NCI-H2196 treated with DMSO at 0.1 percent for 48 hours (cell line): ENCODE measurements around the gene AGAP1.
A peak's percentile ranks its signal among the peaks of the same experiment; 100 is the strongest.

Experiments used
- DNase-seq: peaks from one replicate; lab custom pipeline; 2025; ENCODE audit not compliant: unreplicated experiment; lab: John Stamatoyannopoulos, UW

Gene AGAP1

DNA sequence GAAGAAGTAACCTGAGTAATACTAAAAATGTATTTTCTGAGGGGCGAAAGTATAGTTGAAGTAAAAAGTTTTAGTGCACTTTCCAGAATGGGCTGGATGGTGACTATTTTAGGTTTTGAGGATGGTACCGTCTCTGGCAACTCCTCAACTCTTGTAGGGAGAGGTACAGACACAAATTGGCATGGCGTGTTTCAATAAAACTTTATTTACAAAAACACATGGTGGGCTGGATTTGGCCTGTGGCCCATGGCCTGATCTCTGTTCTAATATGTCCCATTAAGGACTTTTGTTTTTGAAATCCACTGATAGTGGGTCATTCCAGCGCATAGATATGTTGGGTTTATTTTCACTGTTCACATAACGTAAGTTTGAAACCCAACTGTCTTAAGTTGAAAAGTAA lies 132.8 kb downstream of the AGAP1 start:
- DNase-seq = no peak

GRCh38 chr2:235627682-235628081 lies 133.8 kb downstream of the AGAP1 start:
- DNase-seq = no peak

DNA sequence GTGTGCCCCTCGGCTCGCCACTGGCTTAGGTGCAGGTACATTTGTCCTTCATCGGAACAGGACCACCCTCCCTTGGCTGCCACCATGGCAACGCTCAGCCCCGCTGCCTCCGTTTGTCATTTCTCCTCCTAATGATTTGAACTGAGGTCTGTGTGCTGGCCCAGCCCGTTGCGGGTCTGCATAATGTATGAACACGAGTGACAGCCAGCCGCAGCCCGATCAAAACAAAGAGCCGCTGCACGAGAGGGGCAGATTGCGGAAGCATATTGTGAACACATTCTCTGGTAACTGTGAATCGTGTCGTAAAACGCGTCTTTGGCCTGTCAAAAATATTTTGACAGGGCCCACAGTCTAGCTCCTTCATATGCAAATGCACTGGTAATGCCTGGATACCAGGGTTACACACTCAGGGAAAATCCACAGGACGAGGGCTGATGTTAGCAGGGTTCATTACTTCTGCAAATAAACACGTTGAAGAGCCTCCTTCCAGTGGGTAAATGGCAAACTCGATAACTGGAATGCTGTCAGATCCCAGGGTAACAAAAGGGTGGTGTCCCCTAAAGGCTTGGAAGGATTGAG lies 137.0 kb downstream of the AGAP1 start:
- no peak for DNase-seq

GRCh38 chr2:235634435-235635158 lies 140.8 kb downstream of the AGAP1 start:
- DNase-seq = no peak

DNA sequence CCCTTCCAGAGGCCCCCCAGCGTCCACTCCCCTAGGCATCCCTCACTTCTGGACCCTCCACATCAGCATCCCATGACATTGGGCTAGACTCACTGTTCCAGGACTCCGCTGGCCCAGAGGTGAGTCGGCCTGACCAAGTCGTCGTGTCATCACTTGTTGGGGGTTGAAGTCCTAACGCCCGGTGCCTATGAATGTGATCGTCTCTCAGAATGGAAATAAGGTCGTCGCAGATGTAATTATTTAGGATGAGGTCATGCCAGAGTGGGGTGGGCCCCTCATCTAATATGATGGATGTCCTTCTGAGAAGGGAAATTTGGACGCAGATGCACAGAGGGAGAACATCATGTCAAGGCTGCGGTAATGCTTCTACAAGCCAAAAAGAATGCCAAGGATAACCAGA lies 142.7 kb downstream of the AGAP1 start:
- no peak for DNase-seq

DNA sequence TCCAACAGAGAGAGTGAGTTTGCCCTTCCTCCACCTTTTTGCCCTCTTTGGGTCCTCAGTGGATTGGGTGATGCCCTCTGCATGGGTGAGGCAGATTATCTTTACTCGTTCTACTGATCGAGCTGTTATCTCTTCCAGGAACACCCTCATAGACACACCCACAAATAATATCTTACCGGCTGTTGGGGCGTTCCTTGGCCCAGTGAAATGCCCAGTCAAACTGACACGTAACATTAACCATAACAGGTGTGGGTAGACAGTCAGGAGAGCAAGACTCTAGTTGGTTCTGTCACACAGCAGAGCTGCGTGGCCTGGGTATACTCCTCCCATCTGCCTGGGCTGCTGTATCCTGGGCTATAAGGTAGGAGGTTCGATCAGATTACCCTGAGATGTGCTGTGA lies 144.1 kb downstream of the AGAP1 start:
- DNase-seq = no peak

- DNase-seq = no peak
These were observed 144.9 kb downstream of the AGAP1 start for GRCh38 chr2:235638541-235639427.

- peak; percentile 21 for DNase-seq
These were observed 145.6 kb downstream of the AGAP1 start for GRCh38 chr2:235639428-235639773.

- no peak for DNase-seq
These were observed 146.0 kb downstream of the AGAP1 start for GRCh38 chr2:235639885-235640284.

- no peak for DNase-seq
These were observed 146.5 kb downstream of the AGAP1 start for GRCh38 chr2:235640377-235640776.

- no peak for DNase-seq
These were observed 147.3 kb downstream of the AGAP1 start for GRCh38 chr2:235640926-235641723.

GRCh38 chr2:235641956-235642355 lies 148.1 kb downstream of the AGAP1 start:
- DNase-seq = no peak

- no peak for DNase-seq
These were observed 148.7 kb downstream of the AGAP1 start for GRCh38 chr2:235642446-235643098.

- no peak for DNase-seq
These were observed 150.1 kb downstream of the AGAP1 start for GRCh38 chr2:235643680-235644511.

- no peak for DNase-seq
These were observed 153.4 kb downstream of the AGAP1 start for GRCh38 chr2:235647264-235647663.

DNA sequence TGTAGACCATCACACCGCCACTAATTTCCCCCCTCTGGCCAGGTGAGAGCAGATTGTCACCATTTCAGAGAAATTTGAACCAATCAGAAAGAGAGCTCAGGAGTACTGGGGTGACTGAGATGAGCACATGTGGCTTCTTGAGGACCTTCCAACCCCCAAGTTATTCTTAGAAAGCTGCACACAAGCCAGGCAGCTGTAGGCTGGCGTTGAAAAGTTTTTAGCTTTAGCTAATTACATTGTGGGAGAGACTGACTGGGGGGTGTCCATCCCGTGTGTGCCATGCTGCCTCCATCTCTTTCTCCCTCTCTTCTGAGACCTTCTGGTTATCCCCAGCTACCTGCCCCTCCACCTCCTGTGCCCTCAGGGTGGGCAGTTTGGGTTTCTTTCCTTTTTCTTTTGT lies 154.0 kb downstream of the AGAP1 start:
- no peak for DNase-seq

- no peak for DNase-seq
These were observed 155.6 kb downstream of the AGAP1 start for GRCh38 chr2:235649418-235649817.

GRCh38 chr2:235651643-235652042 lies 157.8 kb downstream of the AGAP1 start:
- DNase-seq = no peak

- no peak for DNase-seq
These were observed 160.4 kb downstream of the AGAP1 start for GRCh38 chr2:235654103-235654813.
